IMR-90 (cell line): ENCODE data around the gene FCRL6. TPM values are rescaled to one million over a fixed set of nuclear protein-coding genes. Genes with fewer than 3 reads are reported as not detected.

Source experiments
- ATAC-seq: fragments of 200-7000 bp; cut with Tn5 transposase; 2 replicates; pipeline ENCODE4 v1.9.1; 2020; ENCODE audit warnings: low read depth, mild to moderate bottlenecking, moderate library complexity
- BruUV-seq: library from RNA; stranded (reverse); fragments of 400-500 nt; replicated peaks from 2 replicates; lab custom pipeline; 2021; lab: Mats Ljungman, UMichigan
- CTCF ChIA-PET: fragments of 300-600 bp; formaldehyde crosslinking; extraction: SDS; loops from one replicate; lab custom pipeline; 2021; ENCODE audit warnings: antibody characterized with exemption; lab: Yijun Ruan, JAX
- POLR2A ChIA-PET: fragments of 300-600 bp; sonication (Branson Sonifier 250); formaldehyde crosslinking; loops from one replicate; lab custom pipeline; 2022; ENCODE audit warnings: antibody characterized with exemption; ENCODE audit not compliant: unreplicated experiment; lab: Charles Lee
- DNase-seq: peaks from one replicate; pipeline ENCODE4 v3.0.0; 2013
- H2AFZ ChIP-seq: replicated peaks from 2 replicates; pipeline ENCODE3; 2013; ENCODE audit warnings: low read length, mild to moderate bottlenecking; ENCODE audit not compliant: poor library complexity
- H2AK5ac ChIP-seq: 2 replicates; pipeline ENCODE4 v1.6.1; 2013; ENCODE audit warnings: low read depth, low read length, inconsistent platforms
- H2AK9ac ChIP-seq: replicated peaks from 2 replicates; pipeline ENCODE3; 2013; ENCODE audit warnings: mild to moderate bottlenecking, low read depth, low read length, moderate library complexity; ENCODE audit not compliant: poor library complexity
- H2BK120ac ChIP-seq: 2 replicates; pipeline ENCODE4 v1.6.1; 2013; ENCODE audit warnings: low read depth, low read length, inconsistent platforms
- H2BK15ac ChIP-seq: 3 replicates; pipeline ENCODE4 v1.6.1; 2013; ENCODE audit warnings: low read depth, low read length, inconsistent platforms
- H2BK20ac ChIP-seq: 2 replicates; pipeline ENCODE4 v1.6.1; 2013; ENCODE audit warnings: low read depth, mild to moderate bottlenecking, inconsistent platforms, low read length, moderate library complexity
- H2BK5ac ChIP-seq: 2 replicates; pipeline ENCODE4 v1.6.1; 2013; ENCODE audit warnings: mild to moderate bottlenecking, low read depth, low read length, inconsistent platforms; ENCODE audit not compliant: poor library complexity, severe bottlenecking
- H3K14ac ChIP-seq: replicated peaks from 2 replicates; pipeline ENCODE4 v1.6.1; 2013; ENCODE audit warnings: low read depth, low read length, inconsistent platforms
- H3K18ac ChIP-seq: 2 replicates; pipeline ENCODE4 v1.6.1; 2013; ENCODE audit warnings: low read depth, low read length, control low read depth
- H3K23ac ChIP-seq: 2 replicates; pipeline ENCODE4 v1.6.1; 2013; ENCODE audit warnings: low read depth, low read length, inconsistent platforms
- H3K27ac ChIP-seq: 2 replicates; pipeline ENCODE4 v1.5.1; 2013; ENCODE audit warnings: mild to moderate bottlenecking, control low read depth, low read length; ENCODE audit not compliant: insufficient read depth
- H3K27me3 ChIP-seq: 2 replicates; pipeline ENCODE4 v1.6.1; 2013; ENCODE audit warnings: low read length; ENCODE audit not compliant: control insufficient read depth, insufficient read depth
- H3K36me3 ChIP-seq: 2 replicates; pipeline ENCODE4 v1.6.1; 2013; ENCODE audit warnings: low read length, mixed read lengths; ENCODE audit not compliant: control insufficient read depth, insufficient read depth
- H3K4ac ChIP-seq: 2 replicates; pipeline ENCODE4 v1.6.1; 2013; ENCODE audit warnings: low read depth, low read length, inconsistent platforms
- H3K4me1 ChIP-seq: 2 replicates; pipeline ENCODE4 v1.6.1; 2013; ENCODE audit warnings: low read length, mixed read lengths; ENCODE audit not compliant: control insufficient read depth, insufficient read depth
- H3K4me2 ChIP-seq: 2 replicates; pipeline ENCODE4 v1.6.1; 2013; ENCODE audit warnings: low read depth, mild to moderate bottlenecking, control low read depth, low read length, moderate library complexity
- H3K4me3 ChIP-seq: 2 replicates; pipeline ENCODE4 v1.5.1; 2013; ENCODE audit warnings: low read depth, mild to moderate bottlenecking, control low read depth, low read length, moderate library complexity; ENCODE audit not compliant: insufficient read depth
- H3K56ac ChIP-seq: 2 replicates; pipeline ENCODE4 v1.6.1; 2013; ENCODE audit warnings: low read length, inconsistent platforms; ENCODE audit not compliant: insufficient read depth; ENCODE audit errors: extremely low read depth
- H3K79me1 ChIP-seq, 2 experiments: 2 replicates each; pipeline ENCODE4 v1.6.1; 2013; ENCODE audit warnings: low read length in 2 of 2, inconsistent platforms in 1 of 2, low read depth in 1 of 2
- H3K9ac ChIP-seq: 2 replicates; pipeline ENCODE4 v1.6.1; 2013; ENCODE audit warnings: low read depth, low read length, control low read depth
- H3K9me1 ChIP-seq: 2 replicates; pipeline ENCODE4 v1.6.1; 2013; ENCODE audit warnings: low read length, inconsistent platforms; ENCODE audit not compliant: insufficient read depth
- H3K9me3 ChIP-seq: 2 replicates; pipeline ENCODE4 v1.6.1; 2013; ENCODE audit warnings: low read length; ENCODE audit not compliant: control insufficient read depth, insufficient read depth
- H4K20me1 ChIP-seq: 2 replicates; pipeline ENCODE4 v1.6.1; 2013; ENCODE audit warnings: low read length, inconsistent platforms; ENCODE audit not compliant: insufficient read depth
- H4K5ac ChIP-seq: 2 replicates; pipeline ENCODE4 v1.6.1; 2013; ENCODE audit warnings: mild to moderate bottlenecking, low read depth, low read length, control low read depth
- H4K8ac ChIP-seq, 2 experiments: 2 replicates each; pipeline ENCODE4 v1.6.1; 2013; ENCODE audit warnings: low read depth in 2 of 2, low read length in 2 of 2, control low read depth in 1 of 2, inconsistent platforms in 1 of 2
- H4K91ac ChIP-seq: 2 replicates; pipeline ENCODE4 v1.6.1; 2013; ENCODE audit warnings: low read depth, low read length, inconsistent platforms; ENCODE audit not compliant: insufficient read depth
- BHLHE40 ChIP-seq: fragments of 150-350 bp; IDR thresholded peaks from 2 replicates; pipeline ENCODE4 v1.6.1; 2016; ENCODE audit warnings: mild to moderate bottlenecking, low read depth, low read length
- CEBPB ChIP-seq: IDR thresholded peaks from 2 replicates; pipeline ENCODE4 v1.6.1; 2012; ENCODE audit warnings: low read depth, low read length, improper control_type of control experiment
- CHD1 ChIP-seq: IDR thresholded peaks from 2 replicates; pipeline ENCODE4 v1.6.1; 2012; ENCODE audit warnings: low read depth, low read length, improper control_type of control experiment
- CTCF ChIP-seq: conservative IDR thresholded peaks from 2 replicates; pipeline ENCODE4 v1.5.1; 2012; ENCODE audit warnings: mild to moderate bottlenecking, low read depth, low read length, improper control_type of control experiment
- FOS ChIP-seq: fragments of 150-350 bp; IDR thresholded peaks from 2 replicates; pipeline ENCODE4 v1.6.1; 2016; ENCODE audit warnings: low read depth, low read length
- MAFK ChIP-seq: IDR thresholded peaks from 2 replicates; pipeline ENCODE4 v1.6.1; 2012; ENCODE audit warnings: low read depth, low read length, improper control_type of control experiment
- MAZ ChIP-seq: IDR thresholded peaks from 2 replicates; pipeline ENCODE4 v1.6.1; 2012; ENCODE audit warnings: low read depth, mild to moderate bottlenecking, low read length, improper control_type of control experiment, moderate library complexity, borderline replicate concordance
- MXI1 ChIP-seq: IDR thresholded peaks from 2 replicates; pipeline ENCODE4 v1.6.1; 2012; ENCODE audit warnings: low read depth, mild to moderate bottlenecking, low read length, moderate library complexity, borderline replicate concordance
- NFE2L2 ChIP-seq: fragments of 150-350 bp; IDR thresholded peaks from 2 replicates; pipeline ENCODE4 v1.6.1; 2016; ENCODE audit warnings: low read depth, mild to moderate bottlenecking, low read length
- POLR2A ChIP-seq: IDR thresholded peaks from 2 replicates; pipeline ENCODE4 v1.6.1; 2012; ENCODE audit warnings: mild to moderate bottlenecking, low read depth, low read length
- RAD21 ChIP-seq: IDR thresholded peaks from 2 replicates; pipeline ENCODE4 v1.6.1; 2012; ENCODE audit warnings: low read length, improper control_type of control experiment
- RCOR1 ChIP-seq: IDR thresholded peaks from 2 replicates; pipeline ENCODE4 v1.6.1; 2012; ENCODE audit warnings: mild to moderate bottlenecking, low read length, improper control_type of control experiment; ENCODE audit not compliant: insufficient replicate concordance
- RFX5 ChIP-seq: IDR thresholded peaks from 2 replicates; pipeline ENCODE4 v1.8.0; 2012; ENCODE audit warnings: low read depth, mild to moderate bottlenecking, low read length, moderate library complexity
- SMC3 ChIP-seq: fragments of 150-350 bp; IDR thresholded peaks from 2 replicates; pipeline ENCODE4 v1.6.1; 2016; ENCODE audit warnings: low read depth, mild to moderate bottlenecking, antibody characterized with exemption, low read length, moderate library complexity
- WGBS, 2 experiments: methylation state at CpG; one replicate each; pipeline versions ENCODE4 v1.1.5 to v1.1.7; 2013; ENCODE audit warnings: missing lambda C conversion rate in 2 of 2; ENCODE audit not compliant: insufficient read length in 1 of 2; ENCODE audit errors: extremely low coverage in 2 of 2; 5-methylcytosine and 5-hydroxymethylcytosine counted together
- dilution Hi-C: fragments of 300-500 bp; cut with HindIII; formaldehyde crosslinking; loops from one replicate; pipeline ENCODE4 v1.14.3; 2018; ENCODE audit warnings: low sequenced_read_pairs; ENCODE audit not compliant: unreplicated experiment
- in situ Hi-C: fragments of 300-500 bp; cut with MboI; formaldehyde crosslinking; loops from 3 replicates; pipeline ENCODE4 v1.14.3; 2019; ENCODE audit warnings: low sequenced_read_pairs, inconsistent platforms, mixed read lengths
- intact Hi-C: fragments of 100-400 bp; cut with micrococcal nuclease; formaldehyde crosslinking; loops from 2 replicates; pipeline ENCODE4 v1.10.0; 2022
- polyA plus RNA-seq, 3 experiments: library from polyadenylated mRNA; depleted of rRNA; stranded (reverse); fragments of >200 nt; gene quantifications; 2 replicates each; pipeline ENCODE4 v1.2.3, GENCODE V29; 2012; ENCODE audit warnings: low replicate concordance in 1 of 3
- total RNA-seq: library from RNA; depleted of rRNA; stranded (reverse); fragments of >200 nt; gene quantifications from 2 replicates; pipeline ENCODE4 v1.2.3, GENCODE V29; 2012
- TF ChIP-seq, protein P1 (sequence below): fragments of 150-350 bp; IDR thresholded peaks from 2 replicates; pipeline ENCODE4 v1.6.1; 2016; ENCODE audit warnings: low read depth, mild to moderate bottlenecking, low read length, moderate library complexity, borderline replicate concordance
- TF ChIP-seq, protein P2 (sequence below): fragments of 150-350 bp; IDR thresholded peaks from 2 replicates; pipeline ENCODE4 v1.6.1; 2017; ENCODE audit warnings: mild to moderate bottlenecking, antibody characterized with exemption, low read length, low read depth

FCRL6 gene
- total and polyA plus RNA-seq, 2 of the 4 experiments (the other 2 are of a cell fraction): not detected

DNA sequence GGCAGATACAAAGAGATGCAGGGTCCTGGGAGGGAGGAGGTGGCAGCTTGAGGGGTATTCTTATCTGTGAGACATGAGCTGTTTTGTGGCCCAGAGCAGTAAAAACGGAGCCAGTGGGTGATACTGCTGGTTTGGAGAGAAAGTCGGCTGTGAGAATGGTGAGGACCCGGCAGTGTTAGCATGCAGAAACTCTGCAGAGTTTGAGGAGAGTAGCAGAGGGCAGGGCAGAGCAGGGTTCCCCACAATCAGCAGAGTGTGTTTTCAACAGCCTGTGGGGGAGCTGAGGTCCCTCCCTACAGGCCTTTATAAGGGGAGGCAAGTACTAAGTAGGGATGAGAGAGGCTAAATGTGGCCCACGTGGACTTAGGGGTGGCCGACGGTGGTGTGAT is 24.9 kb downstream of the FCRL6 start:
- no peak overlapping the region for H3K14ac ChIP-seq
- no peak for DNase-seq
- H3K27ac ChIP-seq: no peak overlapping the region
- H2BK5ac ChIP-seq: no peak overlapping the region
- H3K79me1 ChIP-seq: no peaks in the 10 kb centered on the region
- H2AK5ac ChIP-seq: no peak overlapping the region
- no peak overlapping the region for H2AK9ac ChIP-seq
- in situ Hi-C loops (no loop called here), dilution Hi-C loops (no loop called here), intact Hi-C loops (no loop called here)
- H2AFZ ChIP-seq: no peak overlapping the region
- no peak overlapping the region for H3K23ac ChIP-seq
- H4K20me1 ChIP-seq: no peaks in the 10 kb centered on the region
- POLR2A ChIA-PET: no interaction called here
- H3K18ac ChIP-seq: no peak overlapping the region
- no peak overlapping the region for H4K8ac ChIP-seq
- no peak for TF ChIP-seq RCOR1
- TF ChIP-seq, protein P1, sequence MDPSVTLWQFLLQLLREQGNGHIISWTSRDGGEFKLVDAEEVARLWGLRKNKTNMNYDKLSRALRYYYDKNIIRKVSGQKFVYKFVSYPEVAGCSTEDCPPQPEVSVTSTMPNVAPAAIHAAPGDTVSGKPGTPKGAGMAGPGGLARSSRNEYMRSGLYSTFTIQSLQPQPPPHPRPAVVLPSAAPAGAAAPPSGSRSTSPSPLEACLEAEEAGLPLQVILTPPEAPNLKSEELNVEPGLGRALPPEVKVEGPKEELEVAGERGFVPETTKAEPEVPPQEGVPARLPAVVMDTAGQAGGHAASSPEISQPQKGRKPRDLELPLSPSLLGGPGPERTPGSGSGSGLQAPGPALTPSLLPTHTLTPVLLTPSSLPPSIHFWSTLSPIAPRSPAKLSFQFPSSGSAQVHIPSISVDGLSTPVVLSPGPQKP: no peak
- no peak for TF ChIP-seq NFE2L2
- no peak for TF ChIP-seq SMC3
- TF ChIP-seq MXI1: no peak
- TF ChIP-seq FOS: no peak
- no peak for TF ChIP-seq MAZ
- TF ChIP-seq, protein P2, sequence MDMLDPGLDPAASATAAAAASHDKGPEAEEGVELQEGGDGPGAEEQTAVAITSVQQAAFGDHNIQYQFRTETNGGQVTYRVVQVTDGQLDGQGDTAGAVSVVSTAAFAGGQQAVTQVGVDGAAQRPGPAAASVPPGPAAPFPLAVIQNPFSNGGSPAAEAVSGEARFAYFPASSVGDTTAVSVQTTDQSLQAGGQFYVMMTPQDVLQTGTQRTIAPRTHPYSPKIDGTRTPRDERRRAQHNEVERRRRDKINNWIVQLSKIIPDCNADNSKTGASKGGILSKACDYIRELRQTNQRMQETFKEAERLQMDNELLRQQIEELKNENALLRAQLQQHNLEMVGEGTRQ: no peak
- no peak for TF ChIP-seq RAD21
- no peak for TF ChIP-seq BHLHE40
- no peak for TF ChIP-seq POLR2A
- TF ChIP-seq RFX5: no peak
- TF ChIP-seq CHD1: no peak
- no peak for TF ChIP-seq CEBPB
- TF ChIP-seq CTCF: no peak
- TF ChIP-seq MAFK: no peak
- CTCF ChIA-PET: interaction anchor here (0.9 kb wide), 1 partner anchor 259 kb away, joined by 6 read pairs; no protein-coding TSS in a partner anchor
- 0 out of 2 replicates have a peak, but pooled peaks cover 3% of the 10 kb centered on the region for H3K9me1 ChIP-seq
- no TSS peak for BruUV-seq
- ATAC-seq: no peak
- H2BK20ac ChIP-seq: no peak overlapping the region
- peaks cover 2% of the 10 kb centered on the region for H3K4me1 ChIP-seq
- no peak overlapping the region for H3K4me3 ChIP-seq
- no peak overlapping the region for H3K4ac ChIP-seq
- peaks cover 16% of the 10 kb centered on the region for H3K27me3 ChIP-seq
- 80% methylated on average over 2 of the region's 6 CpGs; no CpG with 5 or more reads in 1 of the 2 experiments for WGBS, 2 experiments
- no peak overlapping the region for H4K91ac ChIP-seq
- H3K9me3 ChIP-seq: no peaks in the 10 kb centered on the region
- no peak overlapping the region for H4K5ac ChIP-seq
- no peak overlapping the region for H3K4me2 ChIP-seq
- H2BK15ac ChIP-seq: no peak overlapping the region
- no peak overlapping the region for H2BK120ac ChIP-seq
- no peak overlapping the region for H3K56ac ChIP-seq
- no peak overlapping the region for H3K9ac ChIP-seq
- no peaks in the 10 kb centered on the region for H3K36me3 ChIP-seq
